Naive thymus-derived CD4-positive, alpha-beta T cell (primary cell): ENCODE results near the gene PCMTD2. TPM values are rescaled to one million over a fixed set of nuclear protein-coding genes. Genes with fewer than 3 reads are reported as not detected.

ENCODE experiments used
- ATAC-seq: fragments of 150-1000 bp; cut with Tn5 transposase; 2 replicates; pipeline ENCODE4 v1.10.0; 2021; ENCODE audit warnings: mild to moderate bottlenecking, moderate library complexity
- CTCF ChIA-PET: fragments of 350-600 bp; sonication (Branson Sonifier 250); formaldehyde crosslinking; loops from one replicate; lab custom pipeline; 2021; ENCODE audit warnings: antibody characterized with exemption; lab: Charles Lee
- POLR2A ChIA-PET: fragments of 350-600 bp; sonication (Branson Sonifier 250); formaldehyde crosslinking; loops from one replicate; lab custom pipeline; 2021; ENCODE audit warnings: antibody characterized with exemption, inconsistent platforms; lab: Charles Lee
- DNase-seq, 9 donors: peaks; one replicate each; pipeline versions ENCODE4 v3.0.0 to v3.0.0-alpha.2; 2020 to 2022; ENCODE audit warnings: mixed read lengths in 1 of 9
- H3K27ac ChIP-seq: one replicate; pipeline ENCODE4 v1.7.0; 2013; ENCODE audit warnings: mild to moderate bottlenecking, low read depth, low read length, moderate library complexity
- H3K27me3 ChIP-seq, 2 donors: one replicate each; pipeline ENCODE4 v1.7.0; 2013; ENCODE audit warnings: low read length in 2 of 2, mild to moderate bottlenecking in 2 of 2, moderate library complexity in 2 of 2; ENCODE audit not compliant: control insufficient read depth in 2 of 2, insufficient read depth in 2 of 2
- H3K36me3 ChIP-seq, 3 experiments: 1 replicate in 2 of 3; 2 replicates in 1 of 3; pipeline ENCODE4 v1.7.0; 2013; ENCODE audit warnings: low read length in 3 of 3, mild to moderate bottlenecking in 3 of 3, moderate library complexity in 1 of 3; ENCODE audit not compliant: insufficient read depth in 3 of 3, control insufficient read depth in 2 of 3
- H3K4me1 ChIP-seq, 2 donors: one replicate each; pipeline ENCODE4 v1.7.0; 2013; ENCODE audit warnings: low read length in 2 of 2, mild to moderate bottlenecking in 2 of 2, moderate library complexity in 1 of 2; ENCODE audit not compliant: control insufficient read depth in 2 of 2, insufficient read depth in 2 of 2
- H3K4me3 ChIP-seq: 2 replicates; pipeline ENCODE4 v1.7.0; 2013; ENCODE audit warnings: mild to moderate bottlenecking, low read length
- H3K9me3 ChIP-seq, 3 experiments: 1 replicate in 2 of 3; 2 replicates in 1 of 3; pipeline ENCODE4 v1.7.0; 2013; ENCODE audit warnings: low read length in 3 of 3; ENCODE audit not compliant: control insufficient read depth in 2 of 3
- H3K27ac Mint-ChIP-seq, 9 donors: one replicate each; pipeline ENCODE4 v1.8.0; 2020 to 2022; ENCODE audit warnings: mixed read lengths in 9 of 9, mild to moderate bottlenecking in 8 of 9, moderate library complexity in 5 of 9, inconsistent platforms in 2 of 9
- H3K27me3 Mint-ChIP-seq, 5 donors: one replicate each; pipeline ENCODE4 v1.8.0; 2021 to 2022; ENCODE audit warnings: mixed read lengths in 5 of 5, mild to moderate bottlenecking in 1 of 5
- H3K36me3 Mint-ChIP-seq, 5 donors: one replicate each; pipeline ENCODE4 v1.8.0; 2020 to 2022; ENCODE audit warnings: mixed read lengths in 5 of 5, mild to moderate bottlenecking in 3 of 5, inconsistent platforms in 1 of 5
- H3K4me1 Mint-ChIP-seq, 7 donors: one replicate each; pipeline ENCODE4 v1.8.0; 2020 to 2022; ENCODE audit warnings: mixed read lengths in 7 of 7, mild to moderate bottlenecking in 3 of 7, inconsistent platforms in 1 of 7
- H3K4me3 Mint-ChIP-seq, 10 donors: one replicate each; pipeline ENCODE4 v1.8.0; 2020 to 2022; ENCODE audit warnings: mild to moderate bottlenecking in 10 of 10, mixed read lengths in 10 of 10, moderate library complexity in 6 of 10, inconsistent platforms in 2 of 10
- H3K9me3 Mint-ChIP-seq, 11 donors: one replicate each; pipeline ENCODE4 v1.8.0; 2020 to 2022; ENCODE audit warnings: mixed read lengths in 11 of 11, mild to moderate bottlenecking in 4 of 11, inconsistent platforms in 1 of 11, moderate library complexity in 1 of 11
- intact Hi-C, 2 donors: fragments of 100-400 bp; cut with micrococcal nuclease; formaldehyde crosslinking; loops; one replicate each; pipeline ENCODE4 v1.15.1; 2023
- polyA plus RNA-seq, 2 donors: library from polyadenylated mRNA; unstranded; fragments of 300-500 nt; fragmentation: Illumina TruSeq; gene quantifications; one replicate each; pipeline ENCODE4 v1.2.3, GENCODE V29; 2021
- total RNA-seq, 6 experiments: library from RNA in 5 of 6; stranded (reverse) in 5 of 6; gene quantifications; 1 replicate in 5 of 6; 2 replicates in 1 of 6; pipeline ENCODE4 v1.2.3 and lab custom pipeline; 2021 to 2026

PCMTD2 gene
- total and polyA plus RNA-seq, 7 experiments from 2014 or later, result 60.5 to 229 (median 102) TPM

DNA sequence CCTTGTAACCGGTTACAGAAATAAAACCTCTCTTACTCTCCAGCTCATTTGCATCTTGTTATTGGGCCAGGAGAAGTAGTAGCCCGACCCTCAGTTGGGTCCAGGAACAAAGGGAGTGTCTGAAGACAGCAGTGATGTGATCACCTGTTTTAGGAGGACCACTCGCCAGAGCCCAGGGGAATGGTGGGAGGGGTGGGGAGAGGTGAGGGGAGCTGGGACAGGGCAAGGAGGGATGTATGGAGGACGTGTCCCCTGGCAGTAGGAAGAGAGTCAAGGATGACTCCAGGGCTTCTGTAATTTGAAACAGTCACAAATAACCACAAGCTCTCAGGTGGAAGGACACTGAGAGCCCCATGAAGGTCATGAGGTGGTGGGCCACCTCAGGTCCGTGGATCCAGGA is 1.4 kb upstream of the PCMTD2 start:
- ChIA-PET POLR2A (no interaction called here), CTCF (no interaction called here)
- intact Hi-C loops, result no loop called here
- Histone ChIP-seq H3K36me3 (no peaks in the 10 kb centered on the region), H3K4me3 (no peak overlapping the region), H3K9me3 (no peaks in the 10 kb centered on the region), H3K4me1 (peaks cover 30 to 34% of the 10 kb centered on the region in 2 donors), H3K27me3 (no peaks in the 10 kb centered on the region), H3K27ac (no peak overlapping the region)
- peak overlapping the region; percentile 64 to 94 (median 85) for H3K4me3 Mint-ChIP-seq
- peaks cover 0 to 9% (median 6%) of the 10 kb centered on the region in 5 donors for H3K36me3 Mint-ChIP-seq
- peaks cover 36 to 41% (median 39%) of the 10 kb centered on the region in 7 donors for H3K4me1 Mint-ChIP-seq
- H3K9me3 Mint-ChIP-seq, result peaks cover 0 to 6% (median 0%) of the 10 kb centered on the region in 11 donors
- ATAC-seq, result no peak
- peak overlapping the region in 5 of 9 donors; percentile 53 to 98 (median 74) for H3K27ac Mint-ChIP-seq
- peaks cover 0 to 34% (median 6%) of the 10 kb centered on the region in 5 donors for H3K27me3 Mint-ChIP-seq
- no peak for DNase-seq

DNA sequence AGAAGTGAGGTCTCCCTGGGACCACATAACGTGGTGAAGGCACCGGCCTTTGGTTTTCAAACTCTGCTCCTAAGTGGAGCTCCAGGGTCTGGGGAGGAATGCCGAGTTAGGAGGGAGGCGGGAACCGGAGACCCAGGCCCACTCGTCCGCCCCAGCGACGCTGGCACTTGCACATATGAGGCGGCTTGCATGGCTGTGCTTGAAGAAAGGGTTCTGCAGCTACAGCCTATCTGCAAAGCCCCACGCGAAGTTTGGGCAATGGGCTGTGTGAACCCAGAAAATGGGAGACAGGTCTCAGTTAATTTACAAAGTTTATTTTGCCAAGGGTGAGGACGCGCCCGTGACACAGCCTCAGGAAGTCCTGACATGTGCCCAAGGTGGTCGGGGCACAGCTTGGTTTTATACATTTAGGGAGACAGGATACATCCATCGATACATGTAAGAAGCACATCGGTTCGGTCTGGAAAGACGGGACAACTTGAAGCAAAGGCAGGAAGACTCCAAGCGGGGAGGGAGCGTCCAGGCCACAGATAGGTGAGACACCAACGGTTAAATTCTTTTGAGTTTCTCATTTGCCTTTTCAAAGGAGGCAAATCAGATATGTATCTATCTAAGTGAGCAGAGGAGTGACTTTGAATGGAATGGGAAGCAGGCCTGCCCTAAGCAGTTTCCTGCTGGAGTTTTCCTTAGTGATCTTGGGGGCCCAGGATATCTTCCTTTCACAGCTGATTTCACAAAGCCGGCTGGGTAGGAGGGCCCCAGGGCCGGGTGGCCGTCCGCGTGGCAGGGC is 782 bp upstream of the PCMTD2 start:
- Mint-ChIP-seq H3K4me3 (peak overlapping the region; percentile 64 to 94 (median 85)), H3K4me1 (peaks cover 38 to 46% (median 44%) of the 10 kb centered on the region in 7 donors), H3K36me3 (peaks cover 0 to 9% (median 6%) of the 10 kb centered on the region in 5 donors), H3K27ac (peak overlapping the region; percentile 64 to 98 (median 83)), H3K9me3 (peaks cover 0 to 6% (median 0%) of the 10 kb centered on the region in 11 donors), H3K27me3 (peaks cover 0 to 28% (median 6%) of the 10 kb centered on the region in 5 donors)
- Histone ChIP-seq H3K4me3 (peak overlapping the region; percentile 59), H3K36me3 (no peaks in the 10 kb centered on the region), H3K4me1 (peaks cover 30 to 40% of the 10 kb centered on the region in 2 donors), H3K9me3 (no peaks in the 10 kb centered on the region), H3K27me3 (no peaks in the 10 kb centered on the region), H3K27ac (peak overlapping the region; percentile 92)
- no peak for ATAC-seq
- peak in 1 of 9 donors; percentile 6 for DNase-seq
- CTCF ChIA-PET, result no interaction called here
- POLR2A ChIA-PET, result interaction anchor here (1.0 to 2.2 kb wide), 6 partner anchors 7 to 1040 kb away, joined by 3 to 11 read pairs (median 4); no protein-coding TSS in a partner anchor
- intact Hi-C loops, result loop anchor here in 1 of 2 donors (5.0 kb wide), 1 partner anchor 172 kb away; the partner anchor contains the start of genes LKAAEAR1 and OPRL1

DNA sequence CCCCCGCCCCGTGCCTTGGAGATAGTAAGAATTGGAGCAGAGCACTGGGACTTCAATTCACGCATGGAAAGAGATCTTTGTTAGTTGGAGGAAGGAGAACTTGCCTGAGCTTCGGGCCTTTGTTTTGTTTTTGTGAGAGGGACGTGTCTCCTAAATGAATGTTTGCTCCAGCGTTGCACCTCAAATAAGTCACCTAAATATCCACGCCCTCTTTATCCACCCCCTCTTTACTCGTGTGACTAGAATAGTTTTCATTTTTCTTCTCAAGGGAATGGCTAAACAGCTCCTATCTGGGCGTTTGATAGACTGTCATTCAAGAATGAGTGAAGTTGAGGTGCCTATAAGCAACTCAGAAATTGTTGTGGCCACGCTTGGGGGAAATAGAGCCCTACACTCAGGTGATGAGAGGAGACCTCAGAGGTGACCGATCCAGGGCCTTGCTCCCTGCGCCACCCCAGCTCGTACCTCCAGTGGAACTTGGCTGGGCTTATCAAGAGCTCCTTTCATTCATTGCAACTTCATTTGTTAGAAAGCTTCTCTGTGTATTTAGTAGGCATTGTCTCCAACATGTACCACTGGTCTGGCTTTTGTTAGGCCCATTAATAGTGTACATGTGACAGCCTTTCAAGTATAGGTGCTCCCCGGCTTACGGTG is 861 bp downstream of the PCMTD2 start:
- Histone ChIP-seq H3K4me1 (peaks cover 30 to 57% of the 10 kb centered on the region in 2 donors), H3K27me3 (no peaks in the 10 kb centered on the region), H3K9me3 (no peaks in the 10 kb centered on the region), H3K4me3 (peak overlapping the region; percentile 71), H3K36me3 (no peaks in the 10 kb centered on the region), H3K27ac (peak overlapping the region; percentile 92)
- ChIA-PET POLR2A (interaction anchor here (1.0 to 2.2 kb wide), 9 partner anchors 9 to 1041 kb away, joined by 3 to 11 read pairs (median 4); partner anchors contain the start of gene RGS19), CTCF (interaction anchor here (0.8 to 0.9 kb wide), 2 partner anchors 17 to 30 kb away, joined by 3 read pairs; no protein-coding TSS in a partner anchor)
- no peak for ATAC-seq
- DNase-seq, result peak in 4 of 9 donors; percentile 0 to 30 (median 16)
- Mint-ChIP-seq H3K9me3 (peaks cover 0 to 6% (median 0%) of the 10 kb centered on the region in 11 donors), H3K36me3 (peaks cover 0 to 18% (median 10%) of the 10 kb centered on the region in 5 donors), H3K27ac (peak overlapping the region; percentile 87 to 100 (median 97)), H3K4me3 (peak overlapping the region; percentile 84 to 100 (median 94)), H3K4me1 (peaks cover 54 to 63% (median 60%) of the 10 kb centered on the region in 7 donors), H3K27me3 (peaks cover 0 to 15% (median 6%) of the 10 kb centered on the region in 5 donors)
- intact Hi-C loops, result loop anchor here in 1 of 2 donors (5.0 kb wide), 1 partner anchor 174 kb away; the partner anchor contains the start of genes LKAAEAR1 and OPRL1

DNA sequence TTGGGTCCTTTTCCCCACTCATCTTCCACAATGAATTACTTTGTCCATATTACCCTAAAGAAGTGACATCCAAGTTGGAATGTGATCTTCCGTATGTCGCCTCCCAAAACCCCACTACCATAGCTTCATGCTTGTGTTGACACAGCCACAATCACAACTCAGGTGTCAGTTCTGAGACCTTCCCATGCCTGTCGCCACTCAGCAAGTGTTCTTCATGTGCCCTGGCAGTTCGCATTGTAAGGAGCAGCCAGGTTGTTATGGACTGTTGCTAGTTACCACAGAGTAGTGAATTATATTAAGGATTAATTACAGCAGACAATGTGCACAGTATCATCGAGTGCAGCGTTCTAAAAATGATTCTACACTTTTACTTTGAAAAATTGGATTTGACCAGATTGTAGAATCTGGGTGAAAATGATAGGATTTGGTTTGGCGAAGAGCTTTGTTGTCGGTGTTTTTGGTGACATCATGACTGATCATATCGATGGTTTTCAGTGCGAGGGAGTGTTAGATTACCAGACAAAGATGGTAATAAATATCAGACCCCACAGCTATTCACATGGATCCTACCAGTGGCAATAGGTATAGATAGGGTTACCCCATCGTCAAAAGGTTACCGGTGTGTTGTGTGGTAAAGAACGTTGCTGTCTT is 1.7 kb downstream of the PCMTD2 start:
- Histone ChIP-seq H3K36me3 (peaks cover 0 to 3% (median 0%) of the 10 kb centered on the region in 3 experiments), H3K27ac (peak overlapping the region; percentile 92), H3K27me3 (no peaks in the 10 kb centered on the region), H3K4me1 (peaks cover 30 to 65% of the 10 kb centered on the region in 2 donors), H3K9me3 (no peaks in the 10 kb centered on the region), H3K4me3 (peak overlapping the region; percentile 71)
- peak overlapping the region; percentile 87 to 100 (median 97) for H3K27ac Mint-ChIP-seq
- POLR2A ChIA-PET, result interaction anchor here (0.7 to 1.2 kb wide), 3 partner anchors 8 to 100 kb away, joined by 3 read pairs; no protein-coding TSS in a partner anchor
- H3K4me1 Mint-ChIP-seq, result peaks cover 57 to 71% (median 67%) of the 10 kb centered on the region in 7 donors
- H3K4me3 Mint-ChIP-seq, result peak overlapping the region; percentile 84 to 100 (median 94)
- intact Hi-C loops, result loop anchor here in 1 of 2 donors (5.0 kb wide), 1 partner anchor 175 kb away; the partner anchor contains the start of genes LKAAEAR1 and OPRL1
- H3K36me3 Mint-ChIP-seq, result peaks cover 0 to 19% (median 10%) of the 10 kb centered on the region in 5 donors
- no peak for DNase-seq
- CTCF ChIA-PET, result interaction anchor here (0.8 to 1.0 kb wide), 2 partner anchors 11 to 29 kb away, joined by 3 read pairs; no protein-coding TSS in a partner anchor
- peaks cover 0 to 6% (median 0%) of the 10 kb centered on the region in 11 donors for H3K9me3 Mint-ChIP-seq
- H3K27me3 Mint-ChIP-seq, result peaks cover 0 to 11% (median 6%) of the 10 kb centered on the region in 5 donors
- no peak for ATAC-seq

DNA sequence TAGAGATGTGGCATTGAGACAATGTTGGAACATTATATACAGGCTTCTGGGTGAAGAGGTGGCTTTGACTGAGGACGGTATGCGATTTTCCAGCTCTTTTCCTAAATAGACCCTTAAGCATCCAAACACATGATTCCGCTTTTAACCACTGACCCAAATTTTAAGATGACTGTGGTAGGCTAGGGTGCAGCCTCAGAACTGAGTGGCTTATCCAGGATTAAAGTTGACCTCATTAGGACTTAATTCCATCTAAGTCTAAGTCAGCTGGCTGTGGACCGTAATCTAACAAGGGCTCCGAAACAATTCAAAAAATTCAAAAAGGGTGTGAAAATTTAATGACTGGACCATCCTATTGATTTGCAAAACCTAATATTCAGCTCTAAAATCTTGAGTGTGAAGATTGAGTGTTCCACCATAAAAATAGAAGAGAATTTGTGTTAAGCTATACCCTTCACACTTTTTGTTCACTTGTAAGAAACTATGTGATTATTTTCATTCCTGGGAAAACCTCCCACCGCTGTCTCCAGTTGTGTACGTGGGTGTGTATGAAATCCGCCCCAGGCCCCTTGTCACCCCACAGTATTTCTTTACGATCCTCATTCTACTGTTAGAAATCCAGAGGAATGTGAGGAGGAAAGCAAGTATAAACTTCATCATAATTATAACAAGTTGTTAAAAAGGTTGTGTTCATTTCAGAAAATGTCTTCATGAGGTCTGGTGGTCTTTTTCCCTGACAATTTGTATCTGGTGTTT is 2.7 kb downstream of the PCMTD2 start:
- peaks cover 0 to 29% (median 18%) of the 10 kb centered on the region in 5 donors for H3K36me3 Mint-ChIP-seq
- Histone ChIP-seq H3K4me3 (no peak overlapping the region), H3K36me3 (peaks cover 0 to 13% (median 0%) of the 10 kb centered on the region in 3 experiments), H3K27ac (no peak overlapping the region), H3K9me3 (no peaks in the 10 kb centered on the region), H3K4me1 (peaks cover 30 to 74% of the 10 kb centered on the region in 2 donors), H3K27me3 (no peaks in the 10 kb centered on the region)
- H3K4me3 Mint-ChIP-seq, result peak overlapping the region; percentile 10 to 100 (median 94)
- peaks cover 60 to 81% (median 77%) of the 10 kb centered on the region in 7 donors for H3K4me1 Mint-ChIP-seq
- H3K27me3 Mint-ChIP-seq, result peaks cover 0 to 2% (median 0%) of the 10 kb centered on the region in 5 donors
- ATAC-seq (no peak), DNase-seq (no peak)
- ChIA-PET POLR2A (interaction anchor here (0.7 to 1.2 kb wide), 4 partner anchors 8 to 101 kb away, joined by 3 to 6 read pairs (median 3); no protein-coding TSS in a partner anchor), CTCF (interaction anchor here (1.0 kb wide), 1 partner anchor 10 kb away, joined by 3 read pairs; no protein-coding TSS in a partner anchor)
- peak overlapping the region; percentile 29 to 98 (median 94) for H3K27ac Mint-ChIP-seq
- peaks cover 0 to 6% (median 0%) of the 10 kb centered on the region in 11 donors for H3K9me3 Mint-ChIP-seq
- intact Hi-C loops, result loop anchor here in 1 of 2 donors (5.0 kb wide), 1 partner anchor 176 kb away; the partner anchor contains the start of genes LKAAEAR1 and OPRL1
